G401.6 (cell line): ENCODE data around the gene AGXT.
"Not testable (repeated sequence)": the region's sequence is repeated elsewhere in the genome, so short reads cannot be mapped to it uniquely, and the experiment has no call there.

Experiments
- FAIRE-seq: peaks from 2 replicates; lab custom pipeline; 2012; peaks lifted over from hg19 to GRCh38; lab: Jason Lieb, UNC

Gene AGXT

DNA sequence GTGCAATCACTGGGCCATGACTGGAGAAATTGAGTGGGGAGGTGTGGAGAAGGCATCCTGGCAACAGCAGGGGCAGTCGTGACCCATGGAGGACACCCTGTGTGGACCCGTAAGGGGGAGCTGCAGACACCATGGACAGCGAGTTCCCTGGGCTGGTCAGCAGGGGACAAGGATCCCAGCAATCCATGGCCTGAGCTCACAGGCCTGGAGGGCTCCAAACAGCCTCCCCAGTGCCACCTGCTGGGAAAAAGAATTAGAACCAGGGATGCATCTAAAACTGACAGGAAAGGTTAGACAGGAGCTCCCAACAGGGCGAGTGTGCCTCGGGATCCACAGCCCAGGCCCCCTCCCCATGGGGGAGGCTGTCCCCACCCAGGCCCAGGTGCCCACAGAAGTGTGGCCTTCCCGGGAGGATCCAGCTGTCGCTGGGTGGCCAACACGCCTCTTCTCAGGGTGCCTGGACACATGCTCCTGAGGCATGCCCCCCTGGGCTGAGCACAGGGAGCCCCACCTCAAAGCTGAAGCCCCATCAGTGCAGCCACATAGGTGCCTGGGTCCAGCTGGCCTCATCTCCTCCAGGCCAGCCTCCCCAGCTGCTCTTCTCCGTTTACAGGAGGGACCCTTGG, 28.1 kb upstream of the AGXT start:
- no peak for FAIRE-seq

DNA sequence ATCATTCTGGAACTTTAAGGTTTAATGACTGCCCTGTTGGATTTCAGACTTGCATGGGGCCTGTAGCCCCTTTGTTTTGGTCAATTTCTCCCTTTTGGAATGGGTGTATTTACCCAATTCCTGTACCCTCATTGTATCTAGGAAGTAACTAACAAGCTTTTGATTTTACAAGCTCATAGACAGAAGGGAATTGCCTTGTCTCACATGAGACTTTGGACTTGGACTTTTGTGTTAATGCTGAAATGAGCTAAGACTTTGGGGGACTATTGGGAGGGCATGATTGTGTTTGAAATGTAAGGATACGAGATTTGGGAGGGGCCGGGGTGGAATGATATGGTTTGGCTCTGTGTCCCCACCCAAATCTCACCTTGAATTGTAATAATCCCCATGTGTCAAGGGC, 22.3 kb upstream of the AGXT start:
- FAIRE-seq = not testable (repeated sequence)

GRCh38 chr2:240846873-240847595, 21.6 kb upstream of the AGXT start:
- no peak for FAIRE-seq

- no peak for FAIRE-seq
Measured at GRCh38 chr2:240847817-240848216, 20.8 kb upstream of the AGXT start.

- FAIRE-seq = no peak
Measured at GRCh38 chr2:240848900-240849680, 19.5 kb upstream of the AGXT start.

DNA sequence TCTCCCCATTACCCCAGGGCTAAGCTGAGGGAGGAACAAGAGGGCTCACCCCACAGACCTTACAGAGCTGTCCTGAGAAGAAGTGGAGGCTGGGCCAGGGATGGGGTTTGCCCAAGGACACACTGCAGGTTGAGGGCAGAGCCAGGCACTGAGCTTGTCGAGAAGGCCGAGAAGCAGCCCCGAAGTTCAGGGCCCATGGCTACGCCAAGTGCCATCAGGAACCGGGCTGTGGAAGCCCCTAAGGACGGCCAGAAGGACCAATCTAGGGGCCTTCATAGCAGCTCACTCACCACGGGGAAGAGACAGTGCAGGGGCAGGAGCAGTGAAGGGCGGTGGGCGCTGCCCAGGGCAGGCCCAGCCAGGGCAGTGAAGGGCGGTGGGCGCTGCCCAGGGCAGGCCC, 18.6 kb upstream of the AGXT start:
- FAIRE-seq = no peak

DNA sequence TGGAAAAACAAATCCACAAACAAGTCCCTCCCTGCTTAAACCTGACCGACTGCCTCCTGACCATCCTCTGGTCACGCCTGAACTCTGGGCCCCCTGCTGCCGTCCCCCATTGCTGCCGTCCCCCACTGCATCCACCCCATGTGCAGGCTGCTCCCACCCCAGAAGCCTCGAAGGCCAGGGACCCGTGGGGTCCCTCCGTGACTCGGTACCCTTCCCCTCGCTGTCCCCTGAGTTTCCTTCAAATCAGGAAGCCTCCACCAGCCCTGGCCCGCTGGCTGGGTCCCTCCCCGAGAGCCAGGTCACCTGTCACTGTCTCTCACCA, 17.9 kb upstream of the AGXT start:
- no peak for FAIRE-seq

DNA sequence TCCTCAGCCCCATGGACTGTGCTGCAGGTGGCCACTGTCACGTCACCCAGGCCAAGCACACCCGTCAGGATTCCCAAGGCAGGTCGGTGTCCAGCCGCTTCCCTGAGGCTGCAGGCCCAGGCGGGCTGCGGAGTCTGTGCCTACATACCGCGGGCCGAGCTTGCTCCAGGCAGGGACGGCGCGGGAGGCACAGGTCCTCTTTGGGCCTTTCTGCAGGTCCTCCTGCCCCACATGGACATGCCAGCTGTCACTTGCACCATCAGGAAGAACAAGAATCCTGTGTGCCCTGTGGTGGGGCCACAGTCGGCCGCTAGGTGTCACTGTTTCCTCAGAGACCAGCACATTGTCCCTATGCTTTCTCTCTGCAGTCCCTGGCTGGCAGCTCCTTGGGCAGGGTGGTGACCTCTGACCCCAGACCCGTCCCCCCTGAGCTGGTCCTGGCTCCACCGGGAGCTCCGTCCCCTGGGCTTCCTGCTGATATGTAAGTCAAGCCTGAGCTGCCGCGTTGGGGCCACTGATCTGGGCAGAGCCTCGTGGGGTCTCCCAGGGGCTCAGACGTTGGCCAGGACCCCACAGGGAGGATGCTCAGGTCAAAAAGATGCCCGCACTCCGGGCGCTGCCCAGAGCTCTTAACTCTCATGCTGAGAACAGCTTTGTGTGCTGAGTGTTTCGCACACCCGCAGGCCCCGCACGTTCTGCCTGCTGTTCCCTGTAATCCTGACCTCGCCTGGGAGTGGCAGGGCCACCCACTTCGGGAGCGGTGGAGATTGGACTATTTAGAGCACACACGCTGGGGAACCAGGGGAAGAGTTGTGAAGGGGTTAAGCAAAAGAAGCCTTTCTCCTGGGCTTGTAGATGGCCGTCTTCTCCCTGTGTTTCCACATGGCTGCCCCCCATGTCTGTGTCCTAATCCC, 17.3 kb upstream of the AGXT start:
- FAIRE-seq = no peak

DNA sequence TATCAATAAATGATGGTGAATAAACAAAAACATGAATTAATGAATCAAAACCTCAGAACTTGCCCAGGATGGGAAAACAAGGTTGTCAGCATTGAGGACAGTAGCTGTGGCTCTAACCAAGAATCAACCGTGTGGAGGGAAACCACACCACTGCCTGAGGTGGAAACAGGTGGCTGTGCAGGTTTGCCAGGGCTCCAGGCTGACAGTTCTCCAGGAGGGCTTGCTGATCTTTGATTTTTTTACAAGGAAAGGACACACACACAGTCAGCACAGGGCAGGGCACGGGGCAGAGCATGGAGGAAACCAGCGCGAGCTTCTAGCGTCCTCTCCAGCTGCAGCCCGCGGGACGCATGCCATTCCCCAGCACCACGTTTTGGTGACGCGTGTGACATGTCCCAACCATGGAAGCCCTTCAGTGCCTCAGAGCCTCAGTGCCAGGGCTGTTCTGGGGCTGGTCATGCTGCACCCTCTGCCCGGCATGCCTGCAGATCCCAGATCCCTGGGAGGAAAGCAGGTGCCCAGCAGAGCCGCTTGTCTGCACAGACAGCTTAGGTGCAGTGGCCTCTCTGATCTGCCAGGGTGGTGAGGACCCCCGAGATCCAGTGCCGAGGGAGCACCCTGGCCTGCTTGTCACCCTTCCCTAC, 15.8 kb upstream of the AGXT start:
- no peak for FAIRE-seq

- no peak for FAIRE-seq
Measured at GRCh38 chr2:240855670-240856069, 13.0 kb upstream of the AGXT start.

DNA sequence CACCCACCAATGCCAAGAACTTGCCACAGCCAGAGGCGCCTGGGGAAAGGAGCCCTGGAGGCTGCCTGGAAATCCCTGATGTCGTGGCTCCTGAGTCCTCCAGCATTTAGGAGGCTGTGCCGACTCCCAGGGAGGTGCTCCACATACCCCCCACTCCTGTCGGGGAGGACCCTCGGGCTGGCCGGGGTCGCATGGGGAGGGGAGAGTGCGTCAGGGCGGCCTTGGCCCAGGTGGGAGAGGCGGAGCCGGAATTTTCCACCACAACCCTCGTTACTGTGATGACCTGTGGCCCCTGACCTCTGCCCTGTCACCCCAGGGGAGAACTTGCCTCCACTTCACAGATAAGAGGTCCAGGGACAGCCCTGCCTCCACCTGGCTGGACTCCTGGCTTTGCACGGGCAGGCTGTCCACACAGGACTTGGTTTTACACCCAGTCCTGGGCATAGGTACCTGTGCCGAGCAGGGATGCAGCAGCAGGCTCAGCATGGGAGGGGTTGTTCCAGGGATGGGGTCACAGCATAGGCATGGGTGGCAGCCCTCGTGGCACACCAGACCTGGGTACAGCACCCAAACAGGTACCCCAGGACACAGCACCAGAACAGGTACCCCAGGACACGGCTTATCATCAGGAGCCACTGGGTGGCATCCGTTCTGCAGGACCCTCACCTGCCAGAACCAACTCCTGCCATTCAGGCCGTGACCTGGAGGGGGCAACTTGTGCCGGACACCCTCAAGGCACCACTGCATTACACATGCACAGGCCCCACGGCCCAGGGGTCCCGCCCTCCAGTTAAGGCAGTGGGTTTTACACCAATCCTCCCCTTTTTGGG, 12.3 kb upstream of the AGXT start:
- FAIRE-seq = no peak

DNA sequence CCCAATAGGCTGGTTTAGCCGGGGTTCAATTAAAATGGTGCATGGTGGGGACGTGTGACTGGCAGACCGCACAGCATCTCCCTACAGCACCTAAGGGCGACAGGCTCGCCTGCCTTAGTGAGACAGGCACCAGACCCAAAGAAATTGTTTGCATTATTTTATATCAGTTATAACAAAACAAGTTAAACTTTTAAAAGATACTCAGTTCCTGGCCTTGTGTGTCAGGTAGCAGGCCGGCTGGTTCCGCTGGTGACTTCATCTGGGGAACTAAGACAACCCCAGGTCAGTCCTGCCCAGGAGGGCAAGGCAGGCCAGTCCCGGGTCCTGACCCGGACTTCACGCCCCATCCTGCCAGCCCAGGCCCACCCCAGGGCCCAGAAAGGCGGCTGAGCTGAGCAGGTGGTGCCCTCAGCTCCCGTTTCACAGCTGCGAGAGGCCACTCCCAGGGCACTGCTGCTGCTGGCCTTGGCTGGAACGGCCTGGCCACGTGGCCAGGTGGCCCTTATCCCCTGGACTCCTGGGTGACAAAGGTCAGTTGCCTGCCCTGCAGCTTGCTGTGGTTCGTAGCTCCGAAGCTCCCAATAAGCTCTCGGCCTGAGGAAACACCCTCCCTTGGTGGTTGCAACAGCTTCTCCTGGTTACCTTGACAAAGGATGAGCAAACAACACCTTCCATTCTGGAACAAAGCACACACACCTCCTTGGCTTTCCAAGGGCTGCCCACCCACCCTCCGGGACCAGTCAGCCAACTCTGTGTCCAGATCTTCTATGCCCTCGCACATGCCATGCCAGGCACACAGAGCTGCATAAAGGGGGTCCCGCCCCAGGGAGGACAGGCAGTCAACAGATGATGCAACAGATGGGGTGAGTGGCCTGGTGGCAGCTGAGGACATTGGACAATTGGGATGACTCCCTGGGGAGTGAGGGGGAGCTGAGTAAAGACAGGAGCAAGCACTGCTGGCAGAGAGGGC, 11.3 kb upstream of the AGXT start:
- no peak for FAIRE-seq

DNA sequence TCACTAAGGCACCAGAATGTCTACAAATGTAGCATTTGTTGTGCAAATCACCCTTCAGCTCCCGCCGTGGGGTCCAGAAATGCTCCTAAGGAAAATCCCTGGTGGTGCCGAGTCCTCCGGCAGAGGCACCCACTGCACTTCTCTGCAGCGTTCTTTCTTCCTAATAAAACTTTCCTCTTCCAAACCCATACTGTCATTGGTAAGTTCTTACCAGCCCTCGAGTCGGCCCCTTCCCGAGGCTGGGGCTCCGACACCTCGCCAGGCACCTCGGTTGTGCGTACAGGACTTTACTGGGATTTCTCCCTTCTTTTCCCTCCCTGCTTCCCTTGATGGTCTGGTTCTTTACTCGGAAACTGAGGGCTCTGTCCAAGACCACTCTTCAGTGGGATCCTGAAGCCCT, 10.3 kb upstream of the AGXT start:
- FAIRE-seq = no peak

DNA sequence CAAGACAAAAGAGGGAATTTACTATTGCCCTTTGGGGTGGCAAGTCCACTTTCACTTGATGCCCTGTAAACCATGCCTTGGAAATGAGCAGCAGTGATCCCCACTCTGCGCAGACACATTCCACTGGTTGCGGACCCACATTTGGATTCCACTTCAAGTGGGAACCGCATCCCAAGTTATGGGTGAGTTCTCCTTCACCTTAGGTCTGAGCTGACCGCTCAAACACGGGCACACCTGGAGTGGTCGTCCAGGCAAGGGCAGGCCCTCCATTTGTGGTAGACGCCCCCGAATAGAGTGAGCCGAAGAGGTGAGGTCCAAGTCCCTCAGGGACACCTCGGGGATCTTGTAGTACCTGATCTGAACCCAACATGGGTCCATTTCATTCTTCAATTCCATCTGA, 9.8 kb upstream of the AGXT start:
- no peak for FAIRE-seq

GRCh38 chr2:240861547-240861946, 7.1 kb upstream of the AGXT start:
- no peak for FAIRE-seq

GRCh38 chr2:240864475-240864874, 4.1 kb upstream of the AGXT start:
- no peak for FAIRE-seq

DNA sequence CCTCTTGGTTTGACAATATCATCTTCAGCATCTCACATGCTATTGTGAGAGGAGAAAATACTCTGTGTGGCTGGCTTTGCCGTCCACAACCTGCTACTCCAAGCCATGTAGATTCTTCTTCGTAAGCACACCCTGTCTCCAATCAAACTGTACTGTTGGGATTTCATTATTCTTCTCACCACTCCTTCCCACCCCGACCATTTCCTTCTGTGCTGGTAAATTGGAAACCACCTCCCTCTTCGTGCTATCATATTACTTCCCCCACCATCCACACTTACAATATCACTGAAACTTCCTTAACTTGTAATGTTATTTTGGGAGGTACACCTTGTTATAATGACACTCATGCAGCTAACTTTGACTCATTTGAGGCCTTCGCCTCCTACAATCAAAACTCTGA, 3.2 kb upstream of the AGXT start:
- FAIRE-seq = no peak

DNA sequence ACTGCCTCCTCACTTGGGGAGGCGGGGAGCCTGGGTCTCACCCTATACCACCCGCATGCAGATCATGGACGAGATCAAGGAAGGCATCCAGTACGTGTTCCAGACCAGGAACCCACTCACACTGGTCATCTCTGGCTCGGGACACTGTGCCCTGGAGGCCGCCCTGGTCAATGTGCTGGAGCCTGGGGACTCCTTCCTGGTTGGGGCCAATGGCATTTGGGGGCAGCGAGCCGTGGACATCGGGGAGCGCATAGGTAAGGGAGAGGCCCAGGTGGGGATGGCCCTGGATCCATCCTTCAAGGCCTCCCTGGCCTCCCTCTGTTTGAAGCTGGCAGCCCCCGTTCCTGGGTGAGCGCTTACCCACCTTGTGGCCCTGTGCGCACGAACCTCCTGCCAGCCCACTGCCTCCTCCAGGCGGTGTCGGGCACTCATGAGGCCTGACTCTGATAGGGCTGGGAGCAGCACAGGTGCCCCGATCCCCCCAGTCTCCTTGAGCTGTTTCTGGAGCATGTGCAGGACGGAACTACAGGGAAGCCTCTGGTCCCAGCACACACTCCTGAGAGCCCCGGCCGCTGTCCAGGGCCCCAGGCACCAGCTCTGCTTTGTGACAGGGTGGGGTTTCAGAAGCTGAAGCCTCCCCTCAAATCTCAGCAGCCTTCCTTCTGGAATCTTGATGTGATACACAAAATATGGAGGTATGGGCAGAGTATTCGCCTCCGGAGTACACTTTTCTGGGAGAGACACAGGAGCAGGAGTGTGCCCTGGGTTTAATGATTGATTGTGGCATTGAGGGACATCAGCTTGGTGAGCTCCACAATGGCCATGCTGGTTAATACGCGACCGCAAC, 708 bp downstream of the AGXT start:
- no peak for FAIRE-seq
